Endodermal cell (in vitro differentiated cells): Measurements from ENCODE around the gene PYCR2. TPM values are rescaled to one million over a fixed set of nuclear protein-coding genes. Genes with fewer than 3 reads are reported as not detected.
"Not testable (repeated sequence)": the region's sequence is repeated elsewhere in the genome, so short reads cannot be mapped to it uniquely, and the experiment has no call there.

Experiments used
- DNase-seq: peaks from one replicate; pipeline ENCODE4 v3.0.0-alpha.2; 2017
- H3K27ac ChIP-seq: 2 replicates; pipeline ENCODE4 v1.5.1; 2013; ENCODE audit warnings: mild to moderate bottlenecking, low read depth, low read length, moderate library complexity
- H3K27me3 ChIP-seq: 2 replicates; pipeline ENCODE4 v1.6.1; 2013; ENCODE audit warnings: mild to moderate bottlenecking, low read length, moderate library complexity; ENCODE audit not compliant: insufficient read depth, control insufficient read depth, poor library complexity, severe bottlenecking
- H3K36me3 ChIP-seq: 2 replicates; pipeline ENCODE4 v1.7.0; 2013; ENCODE audit warnings: mild to moderate bottlenecking, low read length, moderate library complexity; ENCODE audit not compliant: control insufficient read depth, insufficient read depth
- H3K4me1 ChIP-seq: one replicate; pipeline ENCODE4 v1.7.0; 2013; ENCODE audit warnings: low read length; ENCODE audit not compliant: control insufficient read depth, insufficient read depth
- H3K4me3 ChIP-seq: 2 replicates; pipeline ENCODE4 v1.5.1; 2013; ENCODE audit warnings: mild to moderate bottlenecking, low read length, moderate library complexity
- H3K9ac ChIP-seq: 2 replicates; pipeline ENCODE4 v1.6.1; 2013; ENCODE audit warnings: mild to moderate bottlenecking, low read length, moderate library complexity; ENCODE audit not compliant: poor library complexity, severe bottlenecking; ENCODE audit errors: extremely low read depth
- H3K9me3 ChIP-seq: 2 replicates; pipeline ENCODE4 v1.6.1; 2013; ENCODE audit warnings: mild to moderate bottlenecking, low read length, moderate library complexity; ENCODE audit not compliant: control insufficient read depth
- H3K27ac Mint-ChIP-seq: 2 replicates; pipeline ENCODE4 v1.8.0; 2020; ENCODE audit warnings: mixed read lengths
- H3K27me3 Mint-ChIP-seq: 2 replicates; pipeline ENCODE4 v1.8.0; 2021; ENCODE audit warnings: mild to moderate bottlenecking, mixed read lengths; ENCODE audit not compliant: insufficient read depth
- H3K36me3 Mint-ChIP-seq: 2 replicates; pipeline ENCODE4 v1.8.0; 2020; ENCODE audit warnings: low read depth, mixed read lengths
- H3K4me1 Mint-ChIP-seq: 2 replicates; pipeline ENCODE4 v1.8.0; 2020; ENCODE audit warnings: mixed read lengths
- H3K4me3 Mint-ChIP-seq: 2 replicates; pipeline ENCODE4 v1.8.0; 2020; ENCODE audit warnings: mild to moderate bottlenecking, moderate library complexity, mixed read lengths
- H3K9me3 Mint-ChIP-seq: 2 replicates; pipeline ENCODE4 v1.8.0; 2020; ENCODE audit warnings: mild to moderate bottlenecking, mixed read lengths
- WGBS, 2 experiments: methylation state at CpG; one replicate each; pipeline versions ENCODE4 v1.1.5 to v1.1.7; 2013; ENCODE audit warnings: missing lambda C conversion rate in 2 of 2, mixed read lengths in 1 of 2; ENCODE audit not compliant: insufficient coverage in 1 of 2, insufficient read length in 1 of 2; 5-methylcytosine and 5-hydroxymethylcytosine counted together
- total RNA-seq, 2 donors: library from RNA; stranded (reverse); fragmentation: NEBNext Ultra II Directional in 1 of 2; extraction: Animal tissue kit (Norgen Biotek cat#: 25700) in 1 of 2; gene quantifications; 2 replicates in 1 of 2; 3 replicates in 1 of 2; pipeline ENCODE4 v1.2.1, GENCODE V29; 2021
- TF ChIP-seq, protein P1 (sequence below): fragments of 200-600 bp; sonication (generic); conservative IDR thresholded peaks from 2 replicates; pipeline ENCODE4 v1.5.0; 2021; ENCODE audit warnings: antibody characterized with exemption, mild to moderate bottlenecking

Gene PYCR2
- total RNA-seq, 2 donors from 2014 or later: 94.5 to 101 TPM

DNA sequence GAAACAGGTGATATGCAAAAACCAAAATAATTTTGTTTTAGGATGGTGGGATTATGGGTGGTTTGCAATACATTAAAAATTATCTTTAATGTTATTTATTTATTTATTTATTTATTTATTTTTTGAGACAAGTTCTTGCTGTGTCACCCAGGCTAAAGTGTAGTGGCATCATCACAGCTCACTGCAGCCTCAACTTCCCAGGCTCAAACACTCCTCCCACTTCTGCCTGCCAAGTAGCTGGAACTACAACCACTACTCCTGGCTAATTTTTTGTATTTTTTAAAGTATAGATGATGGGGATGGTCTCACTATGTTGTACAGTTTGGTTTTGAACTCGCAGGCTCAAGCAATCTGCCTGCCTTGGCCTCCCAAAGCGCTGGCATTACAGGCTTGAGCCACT is 6.5 kb upstream of the PYCR2 start:
- Mint-ChIP-seq H3K4me1 (peaks cover 21% of the 10 kb centered on the region), H3K27ac (no peak overlapping the region), H3K9me3 (no peaks in the 10 kb centered on the region), H3K36me3 (no peaks in the 10 kb centered on the region), H3K4me3 (no peak overlapping the region), H3K27me3 (no peaks in the 10 kb centered on the region)
- Histone ChIP-seq H3K4me1 (no peaks in the 10 kb centered on the region), H3K9me3 (no peaks in the 10 kb centered on the region), H3K9ac (no peak overlapping the region), H3K27me3 (no peaks in the 10 kb centered on the region), H3K27ac (no peak overlapping the region), H3K4me3 (no peak overlapping the region), H3K36me3 (no peaks in the 10 kb centered on the region)
- DNase-seq: no peak
- 86 to 100% methylated on average over 2 of the region's 2 CpGs for WGBS, 2 experiments
- TF ChIP-seq, protein P1, sequence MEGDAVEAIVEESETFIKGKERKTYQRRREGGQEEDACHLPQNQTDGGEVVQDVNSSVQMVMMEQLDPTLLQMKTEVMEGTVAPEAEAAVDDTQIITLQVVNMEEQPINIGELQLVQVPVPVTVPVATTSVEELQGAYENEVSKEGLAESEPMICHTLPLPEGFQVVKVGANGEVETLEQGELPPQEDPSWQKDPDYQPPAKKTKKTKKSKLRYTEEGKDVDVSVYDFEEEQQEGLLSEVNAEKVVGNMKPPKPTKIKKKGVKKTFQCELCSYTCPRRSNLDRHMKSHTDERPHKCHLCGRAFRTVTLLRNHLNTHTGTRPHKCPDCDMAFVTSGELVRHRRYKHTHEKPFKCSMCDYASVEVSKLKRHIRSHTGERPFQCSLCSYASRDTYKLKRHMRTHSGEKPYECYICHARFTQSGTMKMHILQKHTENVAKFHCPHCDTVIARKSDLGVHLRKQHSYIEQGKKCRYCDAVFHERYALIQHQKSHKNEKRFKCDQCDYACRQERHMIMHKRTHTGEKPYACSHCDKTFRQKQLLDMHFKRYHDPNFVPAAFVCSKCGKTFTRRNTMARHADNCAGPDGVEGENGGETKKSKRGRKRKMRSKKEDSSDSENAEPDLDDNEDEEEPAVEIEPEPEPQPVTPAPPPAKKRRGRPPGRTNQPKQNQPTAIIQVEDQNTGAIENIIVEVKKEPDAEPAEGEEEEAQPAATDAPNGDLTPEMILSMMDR: no peak

DNA sequence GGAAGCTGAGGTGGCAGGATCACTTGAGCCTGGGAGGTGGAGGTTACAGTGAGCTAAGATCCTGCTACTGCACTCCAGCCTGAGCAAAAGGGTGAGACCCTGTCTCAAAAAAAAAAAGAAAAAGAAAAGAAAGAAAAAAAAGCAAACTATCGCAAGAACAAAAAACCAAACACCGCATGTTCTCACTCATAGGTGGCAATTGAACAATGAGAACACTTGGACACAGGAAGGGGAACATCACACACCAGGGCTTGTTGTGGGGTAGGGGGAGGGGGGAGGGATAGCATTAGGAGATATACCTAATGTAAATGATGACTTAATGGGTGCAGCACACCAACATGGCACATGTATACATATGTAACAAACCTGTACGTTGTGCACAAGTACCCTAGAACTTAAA is 5.4 kb upstream of the PYCR2 start:
- H3K4me3 ChIP-seq, H3K27ac Mint-ChIP-seq, H3K27ac ChIP-seq, H3K4me3 Mint-ChIP-seq, H3K36me3 ChIP-seq, H3K27me3 ChIP-seq, H3K9me3 ChIP-seq, H3K4me1 ChIP-seq, H3K27me3 Mint-ChIP-seq, DNase-seq, H3K9me3 Mint-ChIP-seq, H3K9ac ChIP-seq, H3K36me3 Mint-ChIP-seq: not testable (repeated sequence)
- WGBS, 2 experiments: 100% methylated on average over 2 of the region's 3 CpGs; no CpG with 5 or more reads in 1 of the 2 experiments
- H3K4me1 Mint-ChIP-seq: peaks cover 21% of the 10 kb centered on the region

DNA sequence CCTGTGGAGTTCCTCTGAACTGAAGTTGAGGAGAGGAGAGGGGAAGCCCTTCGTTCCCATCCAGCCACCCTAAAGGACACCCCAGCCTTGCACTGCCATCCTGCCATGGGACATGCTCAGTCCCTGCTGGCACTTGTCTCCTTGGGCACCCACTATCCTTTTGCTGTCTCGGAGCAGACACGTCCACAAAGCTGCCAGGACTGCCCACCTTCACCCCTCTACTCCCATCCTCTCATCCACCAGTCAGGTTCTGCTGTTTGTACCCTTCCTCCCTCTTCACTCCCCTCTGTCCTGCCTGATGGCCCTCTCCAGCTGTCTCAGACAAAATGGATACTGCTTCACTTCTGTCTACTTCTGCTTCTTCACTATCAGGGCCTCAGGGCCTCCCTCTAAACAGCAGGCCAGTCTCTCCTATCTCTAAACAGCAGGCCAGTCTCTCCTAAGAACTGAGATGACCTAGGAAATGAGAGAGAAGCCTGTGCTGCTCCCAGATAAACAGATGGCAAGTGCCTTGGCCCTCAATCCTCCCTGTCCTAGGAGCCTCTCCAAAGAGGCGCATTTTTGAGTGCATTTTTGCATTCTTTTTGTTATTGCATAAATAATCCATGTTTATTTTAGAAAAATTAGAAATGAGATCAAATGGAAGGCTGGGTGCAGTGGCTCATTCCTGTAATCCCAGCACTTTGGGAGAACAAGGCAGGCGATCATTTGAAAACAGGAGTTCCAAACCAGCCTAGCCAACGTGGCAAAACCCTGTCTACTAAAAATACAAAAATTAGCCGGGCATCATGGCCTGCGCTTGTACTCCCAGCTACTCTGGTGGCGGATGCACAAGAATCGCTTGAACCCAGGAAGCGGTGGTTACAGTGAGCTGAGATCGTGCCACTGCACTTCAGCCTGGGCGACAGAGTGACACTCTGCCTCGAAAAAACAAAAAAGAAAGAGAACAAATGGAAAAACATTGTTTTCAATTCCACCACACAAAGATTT is 4.4 kb upstream of the PYCR2 start:
- H3K27ac ChIP-seq: no peak overlapping the region
- H3K4me1 Mint-ChIP-seq: peaks cover 21% of the 10 kb centered on the region
- no peaks in the 10 kb centered on the region for H3K4me1 ChIP-seq
- no peaks in the 10 kb centered on the region for H3K36me3 ChIP-seq
- 93 to 97% methylated on average over 12 to 14 of the region's 14 CpGs for WGBS, 2 experiments
- H3K9me3 ChIP-seq: no peaks in the 10 kb centered on the region
- no peak overlapping the region for H3K4me3 ChIP-seq
- peak; percentile 49 for DNase-seq
- H3K9ac ChIP-seq: no peak overlapping the region
- TF ChIP-seq, protein P1: no peak
- H3K27ac Mint-ChIP-seq: no peak overlapping the region
- no peaks in the 10 kb centered on the region for H3K36me3 Mint-ChIP-seq
- no peaks in the 10 kb centered on the region for H3K27me3 Mint-ChIP-seq
- no peak overlapping the region for H3K4me3 Mint-ChIP-seq
- no peaks in the 10 kb centered on the region for H3K27me3 ChIP-seq
- H3K9me3 Mint-ChIP-seq: no peaks in the 10 kb centered on the region
